Measurements from ENCODE around the gene SCARB1.

DNA sequence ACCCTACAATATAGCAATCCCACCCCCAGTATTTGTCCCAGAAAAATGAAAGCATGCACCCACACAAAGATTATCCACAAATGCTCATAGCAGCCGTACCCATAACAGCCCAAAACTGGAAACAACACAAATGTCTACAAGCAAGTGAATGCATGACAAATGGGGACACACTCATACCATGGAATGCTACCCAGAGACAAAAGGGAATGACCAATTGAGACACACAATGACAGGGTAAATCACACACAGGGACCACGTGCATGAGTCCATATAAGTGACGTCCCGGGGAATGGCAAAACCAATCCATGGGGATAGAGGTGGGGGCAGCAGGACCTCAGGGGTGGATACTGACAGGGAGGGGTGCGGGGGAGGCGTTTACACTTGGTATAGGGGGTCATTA, 33.4 kb downstream of the SCARB1 start:
- TF ChIP-seq, protein P1, sequence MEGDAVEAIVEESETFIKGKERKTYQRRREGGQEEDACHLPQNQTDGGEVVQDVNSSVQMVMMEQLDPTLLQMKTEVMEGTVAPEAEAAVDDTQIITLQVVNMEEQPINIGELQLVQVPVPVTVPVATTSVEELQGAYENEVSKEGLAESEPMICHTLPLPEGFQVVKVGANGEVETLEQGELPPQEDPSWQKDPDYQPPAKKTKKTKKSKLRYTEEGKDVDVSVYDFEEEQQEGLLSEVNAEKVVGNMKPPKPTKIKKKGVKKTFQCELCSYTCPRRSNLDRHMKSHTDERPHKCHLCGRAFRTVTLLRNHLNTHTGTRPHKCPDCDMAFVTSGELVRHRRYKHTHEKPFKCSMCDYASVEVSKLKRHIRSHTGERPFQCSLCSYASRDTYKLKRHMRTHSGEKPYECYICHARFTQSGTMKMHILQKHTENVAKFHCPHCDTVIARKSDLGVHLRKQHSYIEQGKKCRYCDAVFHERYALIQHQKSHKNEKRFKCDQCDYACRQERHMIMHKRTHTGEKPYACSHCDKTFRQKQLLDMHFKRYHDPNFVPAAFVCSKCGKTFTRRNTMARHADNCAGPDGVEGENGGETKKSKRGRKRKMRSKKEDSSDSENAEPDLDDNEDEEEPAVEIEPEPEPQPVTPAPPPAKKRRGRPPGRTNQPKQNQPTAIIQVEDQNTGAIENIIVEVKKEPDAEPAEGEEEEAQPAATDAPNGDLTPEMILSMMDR (IDR thresholded peaks at IDR 0.05; ENCODE audit: extremely low read depth in 1 of 2, insufficient read depth in 1 of 2, low read depth in 1 of 2, low read length in 2 of 2), result no peak
- no peak for TF ChIP-seq EZH2 (IDR thresholded peaks at IDR 0.05; ENCODE audit: borderline replicate concordance, low read depth, low read length, severe bottlenecking)
- no peak for TF ChIP-seq POLR2A (IDR thresholded peaks at IDR 0.05; ENCODE audit: low read depth, low read length)
